Esophagus muscularis mucosa (tissue), 4 donors: ENCODE measurements around the gene POMT1. TPM values are rescaled to one million over a fixed set of nuclear protein-coding genes. Genes with fewer than 3 reads are reported as not detected.

Experiments used
- DNase-seq: peaks from one replicate; pipeline ENCODE4 v3.0.0-alpha.2; 2017; ENCODE audit errors: extremely low spot score
- H3K27ac ChIP-seq, 4 donors: fragments of 200-600 bp; sonication (generic); replicated peaks in 1 of 4; 1 replicate in 3 of 4; 2 replicates in 1 of 4; pipeline ENCODE4 v1.5.1; 2016 to 2019; ENCODE audit warnings: mild to moderate bottlenecking in 1 of 4
- H3K27me3 ChIP-seq, 4 donors: fragments of 200-600 bp; sonication (generic); one replicate each; pipeline versions ENCODE4 v1.5.1 to v1.6.0; 2016 to 2019
- H3K36me3 ChIP-seq, 4 donors: fragments of 200-600 bp; sonication (generic); one replicate each; pipeline ENCODE4 v1.5.1; 2016 to 2019
- H3K4me1 ChIP-seq, 4 donors: fragments of 200-600 bp; sonication (generic); one replicate each; pipeline ENCODE4 v1.5.1; 2016 to 2019
- H3K4me3 ChIP-seq, 4 donors: fragments of 200-600 bp; sonication (generic); 1 replicate in 2 of 4; 2 replicates in 2 of 4; pipeline ENCODE4 v1.5.1; 2016 to 2019; ENCODE audit warnings: mild to moderate bottlenecking in 4 of 4, moderate library complexity in 1 of 4
- H3K9me3 ChIP-seq, 4 donors: fragments of 200-600 bp; sonication (generic); 1 replicate in 3 of 4; 2 replicates in 1 of 4; pipeline ENCODE4 v1.5.1; 2016 to 2019
- EP300 ChIP-seq: sonication (generic); formaldehyde crosslinking; IDR thresholded peaks from one replicate; pipeline ENCODE4 v1.6.1; 2017; ENCODE audit warnings: antibody characterized with exemption
- POLR2A ChIP-seq: fragments of 450-650 bp; IDR thresholded peaks from one replicate; pipeline ENCODE4 v1.6.1; 2017; ENCODE audit warnings: antibody characterized with exemption, moderate library complexity, mild to moderate bottlenecking, low read depth
- POLR2AphosphoS5 ChIP-seq, 2 donors: sonication (generic); formaldehyde crosslinking; IDR thresholded peaks; one replicate each; pipeline ENCODE4 v1.6.1; 2017; ENCODE audit warnings: antibody characterized with exemption in 2 of 2
- WGBS: methylation state at CpG from one replicate; pipeline ENCODE4 v1.1.5; 2018; 5-methylcytosine and 5-hydroxymethylcytosine counted together
- intact Hi-C: fragments of 100-400 bp; cut with DNase I; formaldehyde crosslinking; loops from one replicate; pipeline ENCODE4 v1.15.1; 2023
- small RNA-seq, 3 donors: library from RNA; depleted of rRNA; stranded (forward); fragments of <200 nt; gene quantifications; one replicate each; pipeline ENCODE3, GENCODE V24; 2016
- total RNA-seq, 4 donors: library from RNA; depleted of rRNA; stranded (reverse); fragments of >200 nt; gene quantifications; one replicate each; pipeline versions ENCODE4 v1.1.0 to v1.2.1, GENCODE V29; 2016
- TF ChIP-seq, protein P1 (sequence below), 3 experiments: fragments of 200-600 bp in 2 of 3; fragments of 450-650 bp in 1 of 3; sonication (generic) in 2 of 3; IDR thresholded peaks; one replicate each; pipeline ENCODE4 v1.5.1; 2017 to 2019; ENCODE audit warnings: antibody characterized with exemption in 3 of 3, mild to moderate bottlenecking in 2 of 3, moderate library complexity in 1 of 3

POMT1 gene
- total RNA-seq, 4 donors from 2014 or later = 22.6 to 39.2 (median 25.0) TPM

DNA sequence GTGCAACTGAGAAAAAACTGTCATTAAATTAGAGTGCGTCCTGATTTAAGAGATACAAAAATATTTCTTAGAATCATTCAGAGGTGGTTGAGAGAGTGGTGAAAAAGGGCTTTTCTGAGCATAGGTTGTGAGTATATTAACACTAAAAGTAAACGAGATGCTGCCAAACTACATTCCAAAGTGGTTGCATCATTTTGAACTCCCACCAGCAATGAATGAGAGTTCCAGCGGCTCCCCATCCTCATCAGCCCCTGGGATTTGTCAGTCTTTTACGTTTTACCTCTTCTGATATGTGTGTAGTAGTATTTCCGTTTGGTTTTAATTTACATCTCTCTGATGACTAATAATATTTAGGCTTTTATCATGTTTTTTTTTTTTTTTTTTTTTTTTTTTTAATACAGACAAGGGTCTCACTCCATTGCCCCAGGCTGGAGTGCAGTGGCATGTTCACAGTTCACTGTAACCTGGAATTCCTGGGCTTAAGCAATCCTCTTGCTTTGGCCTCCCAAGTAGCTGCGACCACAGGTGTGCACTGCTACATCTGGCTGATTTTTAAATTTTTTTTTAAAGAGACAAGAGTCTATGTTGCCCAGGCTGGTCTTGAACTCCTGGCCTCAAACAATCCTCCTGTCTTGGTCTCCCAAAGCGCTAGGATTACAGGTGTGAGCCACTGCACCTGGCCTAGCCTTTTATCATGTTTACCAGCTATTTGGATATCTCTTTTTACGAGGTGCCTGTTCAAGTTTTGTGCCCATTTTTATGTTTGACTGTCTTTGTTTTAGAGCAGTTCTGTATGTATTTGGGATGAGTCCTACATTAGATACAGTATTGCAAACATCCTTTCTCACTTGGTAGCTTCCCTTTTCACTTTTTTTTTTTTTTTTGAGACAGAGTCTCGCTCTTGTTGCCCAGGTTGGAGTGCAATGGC, 59.6 kb downstream of the POMT1 start:
- H3K27ac ChIP-seq = no peak overlapping the region
- peaks cover 0 to 12% (median 0%) of the 10 kb centered on the region in 4 donors for H3K27me3 ChIP-seq
- H3K36me3 ChIP-seq = no peaks in the 10 kb centered on the region
- TF ChIP-seq POLR2A = no peak
- TF ChIP-seq POLR2AphosphoS5 (IDR thresholded peaks at IDR 0.05) = no peak
- TF ChIP-seq, protein P1, sequence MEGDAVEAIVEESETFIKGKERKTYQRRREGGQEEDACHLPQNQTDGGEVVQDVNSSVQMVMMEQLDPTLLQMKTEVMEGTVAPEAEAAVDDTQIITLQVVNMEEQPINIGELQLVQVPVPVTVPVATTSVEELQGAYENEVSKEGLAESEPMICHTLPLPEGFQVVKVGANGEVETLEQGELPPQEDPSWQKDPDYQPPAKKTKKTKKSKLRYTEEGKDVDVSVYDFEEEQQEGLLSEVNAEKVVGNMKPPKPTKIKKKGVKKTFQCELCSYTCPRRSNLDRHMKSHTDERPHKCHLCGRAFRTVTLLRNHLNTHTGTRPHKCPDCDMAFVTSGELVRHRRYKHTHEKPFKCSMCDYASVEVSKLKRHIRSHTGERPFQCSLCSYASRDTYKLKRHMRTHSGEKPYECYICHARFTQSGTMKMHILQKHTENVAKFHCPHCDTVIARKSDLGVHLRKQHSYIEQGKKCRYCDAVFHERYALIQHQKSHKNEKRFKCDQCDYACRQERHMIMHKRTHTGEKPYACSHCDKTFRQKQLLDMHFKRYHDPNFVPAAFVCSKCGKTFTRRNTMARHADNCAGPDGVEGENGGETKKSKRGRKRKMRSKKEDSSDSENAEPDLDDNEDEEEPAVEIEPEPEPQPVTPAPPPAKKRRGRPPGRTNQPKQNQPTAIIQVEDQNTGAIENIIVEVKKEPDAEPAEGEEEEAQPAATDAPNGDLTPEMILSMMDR (IDR thresholded peaks at IDR 0.05) = no peak
- no peak for TF ChIP-seq EP300
- intact Hi-C loops = no loop called here
- peaks cover 0 to 14% (median 4%) of the 10 kb centered on the region in 4 donors for H3K9me3 ChIP-seq
- H3K4me1 ChIP-seq = no peaks in the 10 kb centered on the region
- 68% methylated on average over 9 of the region's 9 CpGs for WGBS
- DNase-seq = no peak
- H3K4me3 ChIP-seq = no peak overlapping the region

GRCh38 chr9:131565369-131565768, 62.7 kb downstream of the POMT1 start:
- intact Hi-C loops = no loop called here
- TF ChIP-seq POLR2A (no peak), POLR2AphosphoS5 (IDR thresholded peaks at IDR 0.05) (no peak), EP300 (no peak)
- TF ChIP-seq, protein P1 (IDR thresholded peaks at IDR 0.05) = no peak
- Histone ChIP-seq H3K36me3 (peaks cover 0 to 18% (median 7%) of the 10 kb centered on the region in 4 donors), H3K27me3 (no peaks in the 10 kb centered on the region), H3K9me3 (peaks cover 0 to 14% (median 4%) of the 10 kb centered on the region in 4 donors), H3K4me3 (no peak overlapping the region), H3K4me1 (no peaks in the 10 kb centered on the region), H3K27ac (no peak overlapping the region)
- DNase-seq = no peak
- WGBS = 78% methylated on average over 5 of the region's 5 CpGs

GRCh38 chr9:131566158-131566557, 63.4 kb downstream of the POMT1 start:
- intact Hi-C loops = no loop called here
- Histone ChIP-seq H3K4me1 (no peaks in the 10 kb centered on the region), H3K27ac (no peak overlapping the region), H3K36me3 (peaks cover 0 to 22% (median 8%) of the 10 kb centered on the region in 4 donors), H3K27me3 (no peaks in the 10 kb centered on the region), H3K4me3 (no peak overlapping the region), H3K9me3 (peaks cover 0 to 14% (median 4%) of the 10 kb centered on the region in 4 donors)
- no peak for DNase-seq
- 91% methylated on average over 3 of the region's 3 CpGs for whole genome bisulfite sequencing
- no peak for TF ChIP-seq POLR2A
- TF ChIP-seq EP300 = no peak
- TF ChIP-seq, protein P1 (IDR thresholded peaks at IDR 0.05) = no peak
- no peak for TF ChIP-seq POLR2AphosphoS5 (IDR thresholded peaks at IDR 0.05)

GRCh38 chr9:131567910-131568309, 65.2 kb downstream of the POMT1 start:
- no peak overlapping the region for H3K27ac ChIP-seq
- peaks cover 0 to 37% (median 17%) of the 10 kb centered on the region in 4 donors for H3K36me3 ChIP-seq
- DNase-seq = no peak
- H3K27me3 ChIP-seq = no peaks in the 10 kb centered on the region
- WGBS = 96% methylated on average over 3 of the region's 8 CpGs
- intact Hi-C loops = no loop called here
- TF ChIP-seq EP300 (no peak), POLR2A (no peak), POLR2AphosphoS5 (IDR thresholded peaks at IDR 0.05) (no peak)
- TF ChIP-seq, protein P1 (IDR thresholded peaks at IDR 0.05) = no peak
- peaks cover 0 to 5% (median 0%) of the 10 kb centered on the region in 4 donors for H3K9me3 ChIP-seq
- H3K4me3 ChIP-seq = no peak overlapping the region
- H3K4me1 ChIP-seq = no peaks in the 10 kb centered on the region

Small RNAs within 50 kb of the gene (small RNA-seq; reads per million reads assigned to genes)
- gene SNORD62A (0 to 1.2 (median 0.25) reads per million in 3 donors), gene SNORD62B (0.75 to 5.4 (median 1.7) reads per million in 3 donors)

Other genes starting within 250 kb of the POMT1 start
- gene FAM78A, start 226.4 kb upstream of the POMT1 start, total RNA-seq = 1 to 10 TPM; 1.7 to 4.0 (median 3.3) TPM
- 10 to 100 TPM; 11.4 to 22.5 (median 14.4) TPM for gene PLPP7, start 213.2 kb upstream of the POMT1 start, total RNA-seq
- gene PRRC2B, start 108.8 kb upstream of the POMT1 start, total RNA-seq = 100 to 1,000 TPM; 109 to 226 (median 148) TPM
- 10 to 100 TPM; 47.3 to 63.9 (median 54.0) TPM for gene UCK1, start 28.3 kb downstream of the POMT1 start, total RNA-seq
- under 1 TPM in 1 of 4 donors, not detected in 3; 0.19 TPM for gene PRRT1B, start 42.6 kb downstream of the POMT1 start, total RNA-seq
- 100 to 1,000 TPM in 2 of 4 donors, 10 to 100 TPM in 2; 66.6 to 138 (median 101) TPM for gene RAPGEF1, start 237.2 kb downstream of the POMT1 start, total RNA-seq